Activated T-helper 2 cell treated with anti-CD3 and anti-CD28 coated beads, Interferon-gamma antibody, Interleukin-2, Interleukin-4, amounts not matched to agents 10 μg/mL and 5 μg/mL and 100 μg/mL, durations not matched to agents 14 hours and 24 hours and 36 hours (primary cell): Measurements from ENCODE around the gene C1orf116. TPM values are rescaled to one million over a fixed set of nuclear protein-coding genes. Genes with fewer than 3 reads are reported as not detected.
"Not testable (repeated sequence)": the region's sequence is repeated elsewhere in the genome, so short reads cannot be mapped to it uniquely, and the experiment has no call there.

ENCODE experiments used
- DNase-seq: peaks from one replicate; pipeline ENCODE4 v3.0.0; 2021; ENCODE audit warnings: low spot score
- H3K27ac Mint-ChIP-seq: one replicate; pipeline ENCODE4 v1.8.0; 2021; ENCODE audit warnings: mixed read lengths
- H3K27me3 Mint-ChIP-seq: one replicate; pipeline ENCODE4 v1.8.0; 2021; ENCODE audit warnings: low read depth, mixed read lengths
- H3K36me3 Mint-ChIP-seq: one replicate; pipeline ENCODE4 v1.8.0; 2021; ENCODE audit warnings: low read depth, mixed read lengths
- H3K4me1 Mint-ChIP-seq: one replicate; pipeline ENCODE4 v1.8.0; 2021; ENCODE audit warnings: low read depth, mixed read lengths
- H3K4me3 Mint-ChIP-seq: one replicate; pipeline ENCODE4 v1.8.0; 2021; ENCODE audit warnings: low read depth, mild to moderate bottlenecking, moderate library complexity, mixed read lengths
- H3K9me3 Mint-ChIP-seq: one replicate; pipeline ENCODE4 v1.8.0; 2021; ENCODE audit warnings: mixed read lengths
- intact Hi-C: fragments of 100-400 bp; cut with micrococcal nuclease; formaldehyde crosslinking; loops from one replicate; pipeline ENCODE4 v1.15.1; 2023
- total RNA-seq: library from RNA; stranded (reverse); gene quantifications from 2 replicates; pipeline ENCODE4 v1.2.3, GENCODE V29; 2022

The C1orf116 gene
- total RNA-seq, 1 donor from 2014 or later = not detected

DNA sequence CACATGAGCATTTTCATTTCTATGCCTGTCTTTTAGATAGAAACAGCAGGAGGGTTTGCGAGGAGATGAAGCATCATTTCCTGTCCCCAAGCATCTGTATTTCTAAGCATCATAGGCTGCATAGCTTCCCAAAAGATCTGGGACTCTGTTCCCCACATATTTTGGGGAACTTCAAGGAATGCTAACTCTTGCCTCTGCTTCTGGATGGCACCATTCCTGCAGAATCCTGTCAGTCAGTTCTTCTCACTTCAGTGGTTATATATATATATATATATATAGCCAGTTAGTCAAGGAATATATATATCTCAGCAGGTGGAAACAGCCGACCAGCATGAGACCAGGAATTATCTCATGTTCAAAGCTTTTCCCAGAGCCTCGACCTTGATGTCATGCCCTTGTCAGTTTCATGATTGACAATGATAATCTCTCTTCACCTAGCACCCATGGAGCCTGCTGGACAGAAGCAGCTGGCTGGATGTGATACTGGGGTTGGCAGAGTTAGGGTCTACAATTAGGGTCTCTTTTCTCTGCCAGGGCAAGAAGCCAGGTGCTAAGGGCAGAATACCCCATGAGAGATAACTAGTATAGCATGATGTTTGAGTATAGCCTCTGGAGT is 22.9 kb upstream of the C1orf116 start:
- H3K4me3 Mint-ChIP-seq = no peak overlapping the region

GRCh38 chr1:207054491-207054890 is 21.9 kb upstream of the C1orf116 start:
- Mint-ChIP-seq H3K27ac (no peak overlapping the region), H3K4me1 (peaks cover 24% of the 10 kb centered on the region), H3K36me3 (peaks cover 7% of the 10 kb centered on the region), H3K27me3 (peaks cover 7% of the 10 kb centered on the region), H3K9me3 (no peaks in the 10 kb centered on the region), H3K4me3 (no peak overlapping the region)
- intact Hi-C loops = loop anchor here (5.0 to 10.0 kb wide), 2 partner anchors 283 to 350 kb away; no protein-coding TSS in a partner anchor
- no peak for DNase-seq

More for the DNA sequence above, 22.9 kb upstream of the C1orf116 start:
- intact Hi-C loops = loop anchor here (10.0 kb wide), 1 partner anchor 349 kb away; no protein-coding TSS in a partner anchor
- no peaks in the 10 kb centered on the region for H3K9me3 Mint-ChIP-seq
- peaks cover 7% of the 10 kb centered on the region for H3K27me3 Mint-ChIP-seq
- H3K36me3 Mint-ChIP-seq = no peaks in the 10 kb centered on the region
- DNase-seq = no peak
- peaks cover 20% of the 10 kb centered on the region for H3K4me1 Mint-ChIP-seq
- no peak overlapping the region for H3K27ac Mint-ChIP-seq

- H3K36me3 Mint-ChIP-seq = peaks cover 19% of the 10 kb centered on the region
- intact Hi-C loops = loop anchor here (5.0 to 10.0 kb wide), 2 partner anchors 284 to 352 kb away; no protein-coding TSS in a partner anchor
- no peaks in the 10 kb centered on the region for H3K9me3 Mint-ChIP-seq
- H3K4me1 Mint-ChIP-seq = peaks cover 30% of the 10 kb centered on the region
- peak within 1 kb of the TSS; percentile 75 for H3K27ac Mint-ChIP-seq
- peaks cover 7% of the 10 kb centered on the region for H3K27me3 Mint-ChIP-seq
- peak; percentile 90 for DNase-seq
- peak within 1 kb of the TSS; percentile 91 for H3K4me3 Mint-ChIP-seq
Observed at GRCh38 chr1:207052911-207053769, 20.6 kb upstream of the C1orf116 start, which contains the start of gene PFKFB2. Gene PFKFB2, plus strand, starts transcription at chr1:207053275. Its CDS starts 1,443 bp downstream, at chr1:207054718.

GRCh38 chr1:207051191-207051943 is 18.8 kb upstream of the C1orf116 start, which contains the start of gene YOD1:
Gene YOD1, minus strand, starts transcription at chr1:207051208. Its CDS starts 178 bp downstream, at chr1:207051030.
- peak within 1 kb of the TSS; percentile 97 for H3K4me3 Mint-ChIP-seq
- peaks cover 45% of the 10 kb centered on the region for H3K4me1 Mint-ChIP-seq
- intact Hi-C loops = loop anchor here (5.0 to 10.0 kb wide), 2 partner anchors 286 to 353 kb away; no protein-coding TSS in a partner anchor
- H3K36me3 Mint-ChIP-seq = peaks cover 34% of the 10 kb centered on the region
- no peak for DNase-seq
- H3K27me3 Mint-ChIP-seq = peaks cover 7% of the 10 kb centered on the region
- H3K27ac Mint-ChIP-seq = peak within 1 kb of the TSS; percentile 96
- H3K9me3 Mint-ChIP-seq = no peaks in the 10 kb centered on the region

DNA sequence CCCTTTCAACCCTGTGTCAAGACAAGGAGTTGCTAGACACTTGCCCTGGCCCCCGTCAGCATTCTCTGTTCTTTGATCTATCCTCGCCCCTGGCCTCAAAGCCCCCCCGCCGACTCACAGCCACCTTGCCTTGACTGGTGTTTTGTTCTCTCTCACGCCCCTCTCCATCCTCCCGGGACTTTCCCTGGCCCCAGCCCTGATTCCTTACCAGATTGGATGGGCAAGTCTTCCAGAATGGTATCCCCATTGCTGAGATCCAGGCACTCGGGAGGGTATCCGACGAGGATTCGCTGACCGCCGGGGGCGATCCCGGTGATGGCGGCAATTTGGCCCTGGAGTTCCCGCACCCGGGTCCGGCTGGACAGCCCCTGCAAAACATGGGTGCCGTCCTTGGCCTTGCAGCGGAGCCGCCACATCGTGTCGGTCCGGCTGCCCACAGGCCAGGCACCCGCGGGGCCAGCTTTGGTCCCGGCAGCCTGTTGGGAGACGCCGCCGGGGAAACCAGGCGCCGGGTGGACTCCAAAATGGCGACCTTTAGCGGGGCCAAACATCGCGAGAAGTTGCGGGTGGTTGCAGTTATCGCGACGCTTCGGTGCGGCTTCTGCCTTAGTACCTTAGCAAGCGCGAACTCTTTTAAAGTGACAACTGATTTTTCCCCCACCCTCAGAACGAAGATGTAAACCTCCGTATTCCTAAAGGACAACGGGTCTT is 18.1 kb upstream of the C1orf116 start:
- intact Hi-C loops = loop anchor here (1.0 to 10.0 kb wide), 5 partner anchors 27 to 450 kb away; partner anchors contain the start of gene CD55
- no peaks in the 10 kb centered on the region for H3K9me3 Mint-ChIP-seq
- DNase-seq = peak; percentile 86
- peaks cover 38% of the 10 kb centered on the region for H3K36me3 Mint-ChIP-seq
- H3K27me3 Mint-ChIP-seq = peaks cover 4% of the 10 kb centered on the region
- H3K4me3 Mint-ChIP-seq = peak overlapping the region; percentile 97
- peak overlapping the region; percentile 96 for H3K27ac Mint-ChIP-seq
- H3K4me1 Mint-ChIP-seq = peaks cover 45% of the 10 kb centered on the region

DNA sequence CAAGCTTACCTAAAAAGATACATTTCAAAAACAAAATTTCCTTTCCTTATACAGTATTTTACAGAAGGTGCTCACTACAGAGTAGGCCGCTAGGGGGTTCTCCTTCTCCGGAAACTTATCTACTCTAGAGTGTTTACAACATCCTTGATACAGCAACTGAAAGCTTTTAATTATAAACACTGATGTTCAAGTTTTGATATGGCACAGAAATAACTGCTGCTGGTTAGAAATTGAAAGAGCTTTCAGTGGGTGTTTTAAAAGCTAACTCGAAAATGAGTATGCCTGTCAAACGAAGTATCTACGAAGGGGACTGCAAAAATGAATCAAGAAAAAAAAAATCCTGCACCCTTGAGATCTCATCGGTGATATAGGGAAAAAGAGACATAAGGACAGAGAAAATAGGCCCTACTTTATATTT is 17.4 kb upstream of the C1orf116 start:
- peak overlapping the region; percentile 96 for H3K27ac Mint-ChIP-seq
- peaks cover 47% of the 10 kb centered on the region for H3K4me1 Mint-ChIP-seq
- H3K27me3 Mint-ChIP-seq = peaks cover 4% of the 10 kb centered on the region
- intact Hi-C loops = loop anchor here (1.0 to 10.0 kb wide), 5 partner anchors 27 to 450 kb away; partner anchors contain the start of gene CD55
- peak overlapping the region; percentile 97 for H3K4me3 Mint-ChIP-seq
- peaks cover 41% of the 10 kb centered on the region for H3K36me3 Mint-ChIP-seq
- H3K9me3 Mint-ChIP-seq = no peaks in the 10 kb centered on the region
- no peak for DNase-seq

DNA sequence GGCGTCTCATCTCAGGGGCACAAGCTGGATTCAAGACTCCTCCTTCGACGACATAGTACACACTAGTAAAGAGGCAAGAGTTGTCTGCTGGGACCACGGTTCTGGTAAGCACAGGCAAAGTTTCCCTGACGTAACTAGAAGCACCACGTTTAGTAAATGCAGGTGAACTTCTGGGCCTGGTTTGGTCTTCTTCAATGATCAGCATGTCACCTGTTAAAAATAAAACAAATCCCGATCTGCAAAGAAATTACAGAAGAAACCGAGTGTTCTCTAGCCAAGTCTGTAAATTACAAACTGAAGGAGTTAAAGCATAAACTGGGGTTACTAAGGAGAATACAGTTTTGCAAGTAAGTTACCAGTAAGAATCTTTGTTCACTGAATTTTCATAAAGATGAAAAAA is 17.0 kb upstream of the C1orf116 start:
- no peaks in the 10 kb centered on the region for H3K9me3 Mint-ChIP-seq
- intact Hi-C loops = no loop called here
- peak overlapping the region; percentile 96 for H3K27ac Mint-ChIP-seq
- peaks cover 46% of the 10 kb centered on the region for H3K36me3 Mint-ChIP-seq
- H3K4me3 Mint-ChIP-seq = peak overlapping the region; percentile 97
- H3K27me3 Mint-ChIP-seq = peaks cover 2% of the 10 kb centered on the region
- peaks cover 46% of the 10 kb centered on the region for H3K4me1 Mint-ChIP-seq
- DNase-seq = no peak

GRCh38 chr1:207049054-207049453 is 16.5 kb upstream of the C1orf116 start:
- intact Hi-C loops = no loop called here
- Mint-ChIP-seq H3K9me3 (no peaks in the 10 kb centered on the region), H3K4me3 (no peak overlapping the region), H3K36me3 (peaks cover 46% of the 10 kb centered on the region), H3K27ac (no peak overlapping the region), H3K4me1 (peaks cover 46% of the 10 kb centered on the region), H3K27me3 (peaks cover 1% of the 10 kb centered on the region)
- DNase-seq = no peak

DNA sequence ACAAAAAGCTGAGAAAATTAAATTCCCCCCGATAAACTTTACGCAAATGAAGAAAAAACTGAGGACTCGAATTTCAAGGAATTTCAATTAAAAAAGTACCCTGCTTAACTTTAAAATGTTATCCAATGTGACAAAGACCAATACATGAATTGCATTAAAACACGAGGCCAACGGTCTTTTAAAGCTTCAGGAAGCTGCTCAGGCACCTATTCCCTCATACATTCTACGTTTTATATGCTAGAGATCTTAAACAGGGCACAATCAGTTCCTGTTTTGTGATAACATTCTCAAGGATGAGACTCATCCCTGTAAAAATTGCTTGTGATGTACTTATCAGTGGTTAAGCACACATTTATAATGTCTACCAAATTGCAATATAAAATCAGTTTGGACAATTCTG is 15.5 kb upstream of the C1orf116 start:
- H3K27ac Mint-ChIP-seq = no peak overlapping the region
- no peak for DNase-seq
- peaks cover 40% of the 10 kb centered on the region for H3K4me1 Mint-ChIP-seq
- no peak overlapping the region for H3K4me3 Mint-ChIP-seq
- H3K36me3 Mint-ChIP-seq = peaks cover 46% of the 10 kb centered on the region
- no peaks in the 10 kb centered on the region for H3K27me3 Mint-ChIP-seq
- H3K9me3 Mint-ChIP-seq = no peaks in the 10 kb centered on the region
- intact Hi-C loops = no loop called here

DNA sequence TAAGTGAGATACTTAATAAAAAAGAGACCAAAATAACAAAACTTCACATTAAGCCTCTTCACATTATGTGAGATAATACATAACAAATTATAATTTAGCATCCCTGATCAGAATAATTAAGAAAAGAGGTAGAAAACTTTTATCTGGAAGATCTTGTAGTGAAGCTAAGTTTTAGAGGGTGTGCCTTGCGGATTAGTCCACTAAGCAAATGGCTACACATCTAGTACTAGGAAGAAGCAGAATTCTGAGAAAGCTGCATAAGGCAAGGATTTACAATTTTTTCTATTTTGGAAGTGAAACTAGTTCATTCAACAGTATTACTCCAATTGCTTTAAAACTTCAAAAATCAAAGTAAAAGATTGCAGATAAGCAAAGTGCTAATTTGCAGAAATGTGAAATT is 14.9 kb upstream of the C1orf116 start:
- no peak overlapping the region for H3K4me3 Mint-ChIP-seq
- no peak overlapping the region for H3K27ac Mint-ChIP-seq
- H3K4me1 Mint-ChIP-seq = peaks cover 40% of the 10 kb centered on the region
- intact Hi-C loops = no loop called here
- DNase-seq = no peak
- no peaks in the 10 kb centered on the region for H3K9me3 Mint-ChIP-seq
- no peaks in the 10 kb centered on the region for H3K27me3 Mint-ChIP-seq
- peaks cover 51% of the 10 kb centered on the region for H3K36me3 Mint-ChIP-seq

GRCh38 chr1:207045453-207045852 is 12.9 kb upstream of the C1orf116 start:
- Mint-ChIP-seq H3K27ac (no peak overlapping the region), H3K4me3 (no peak overlapping the region), H3K9me3 (no peaks in the 10 kb centered on the region), H3K36me3 (peaks cover 52% of the 10 kb centered on the region), H3K27me3 (no peaks in the 10 kb centered on the region), H3K4me1 (peaks cover 31% of the 10 kb centered on the region)
- no peak for DNase-seq
- intact Hi-C loops = no loop called here

- peaks cover 18% of the 10 kb centered on the region for H3K36me3 Mint-ChIP-seq
- DNase-seq, H3K4me1 Mint-ChIP-seq, intact Hi-C loops, H3K27me3 Mint-ChIP-seq, H3K9me3 Mint-ChIP-seq, H3K4me3 Mint-ChIP-seq, H3K27ac Mint-ChIP-seq: not testable (repeated sequence)
Observed at GRCh38 chr1:207041397-207041796, 8.8 kb upstream of the C1orf116 start.
